ENCODE measurements around the gene IFITM10.

Gene IFITM10

GRCh38 chr11:1776331-1776851 lies 26.0 kb upstream of the IFITM10 start:
- no peak for TF ChIP-seq CTCF (conservative IDR thresholded peaks at IDR 0.05)
- no peak for TF ChIP-seq ZFX (IDR thresholded peaks at IDR 0.05)
- H3K27ac ChIP-seq = no peak overlapping the region

- no peak overlapping the region for H3K27ac ChIP-seq
- TF ChIP-seq ZFX (IDR thresholded peaks at IDR 0.05) (no peak), CTCF (conservative IDR thresholded peaks at IDR 0.05) (no peak)
Observed at GRCh38 chr11:1774886-1775285, 24.5 kb upstream of the IFITM10 start.

- no peak overlapping the region for H3K27ac ChIP-seq
- TF ChIP-seq CTCF (conservative IDR thresholded peaks at IDR 0.05) (no peak), ZFX (IDR thresholded peaks at IDR 0.05) (no peak)
Observed at GRCh38 chr11:1773994-1774550, 23.7 kb upstream of the IFITM10 start.

- TF ChIP-seq CTCF (conservative IDR thresholded peaks at IDR 0.05) = no peak
- TF ChIP-seq ZFX (IDR thresholded peaks at IDR 0.05) = no peak
Observed at GRCh38 chr11:1773131-1773993, 23.0 kb upstream of the IFITM10 start.

GRCh38 chr11:1772270-1773130 lies 22.1 kb upstream of the IFITM10 start:
- TF ChIP-seq CTCF (conservative IDR thresholded peaks at IDR 0.05) (no peak), ZFX (IDR thresholded peaks at IDR 0.05) (no peak)
- H3K27ac ChIP-seq = no peak overlapping the region

More at GRCh38 chr11:1773131-1773993, 23.0 kb upstream of the IFITM10 start:
- no peak overlapping the region for H3K27ac ChIP-seq

GRCh38 chr11:1771700-1772099 lies 21.3 kb upstream of the IFITM10 start:
- H3K27ac ChIP-seq = no peak overlapping the region
- TF ChIP-seq CTCF (conservative IDR thresholded peaks at IDR 0.05) (no peak), ZFX (IDR thresholded peaks at IDR 0.05) (no peak)
